SH-SY5Y (cell line): ENCODE results near the gene RAB8B.

Source experiments
- GATA2 ChIP-seq: IDR thresholded peaks from 2 replicates; pipeline ENCODE4 v1.6.1; 2011; ENCODE audit warnings: mild to moderate bottlenecking, low read depth, low read length
- GATA3 ChIP-seq: IDR thresholded peaks from 2 replicates; pipeline ENCODE4 v1.6.1; 2011; ENCODE audit warnings: low read depth, mild to moderate bottlenecking, low read length, moderate library complexity

DNA sequence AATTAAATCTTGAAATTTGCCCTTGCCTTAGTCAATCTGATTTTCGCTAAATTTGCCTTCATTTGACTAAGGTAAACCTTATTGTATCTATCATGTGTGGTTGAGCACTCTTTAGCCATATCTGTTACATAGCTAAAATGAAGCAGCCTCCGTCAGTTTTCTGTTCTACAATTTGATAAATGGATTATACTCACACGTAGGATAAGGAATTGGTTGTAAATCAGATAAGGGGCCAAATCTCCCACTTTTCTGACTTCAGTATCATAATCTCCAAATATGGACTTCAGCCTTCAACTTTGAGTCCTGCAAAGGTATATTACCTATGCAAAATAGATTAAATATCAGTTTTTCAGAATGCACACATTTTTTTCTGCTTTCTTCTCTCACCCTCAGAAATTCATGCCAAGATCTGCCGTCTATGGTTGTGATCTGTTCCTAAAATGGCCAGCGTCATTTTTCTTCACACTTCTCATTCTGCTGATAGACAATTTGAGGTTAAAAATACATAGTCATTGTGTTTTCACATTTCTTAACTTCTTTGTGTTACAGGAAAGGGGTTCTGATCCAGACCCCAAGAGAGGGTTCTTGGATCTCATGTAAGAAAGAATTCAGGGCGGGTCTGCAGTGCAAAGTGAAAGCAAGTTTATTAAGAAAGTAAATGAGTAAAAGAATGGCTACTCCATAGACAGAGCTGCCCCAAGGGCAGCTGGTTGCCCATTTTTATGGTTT, 36.9 kb downstream of the RAB8B start:
- no peak for TF ChIP-seq GATA2
- TF ChIP-seq GATA3 = no peak
